Trophoblast cell (in vitro differentiated cells and primary cell): ENCODE results near the gene LPAR1.

ENCODE experiments used
- DNase-seq, 2 donors: peaks; one replicate each; pipeline ENCODE4 v3.0.0-alpha.2; 2016
- H2AFZ ChIP-seq: 2 replicates; pipeline ENCODE4 v1.6.1; 2013; ENCODE audit warnings: low read length, moderate library complexity, mild to moderate bottlenecking; ENCODE audit not compliant: insufficient read depth, poor library complexity
- H2AK5ac ChIP-seq: 2 replicates; pipeline ENCODE4 v1.6.1; 2013; ENCODE audit warnings: mild to moderate bottlenecking, low read length
- H2BK120ac ChIP-seq: 2 replicates; pipeline ENCODE4 v1.6.1; 2013; ENCODE audit warnings: low read length, mild to moderate bottlenecking, moderate library complexity; ENCODE audit not compliant: insufficient read depth, poor library complexity
- H2BK12ac ChIP-seq: 2 replicates; pipeline ENCODE4 v1.6.1; 2013; ENCODE audit warnings: mild to moderate bottlenecking, low read length, moderate library complexity
- H2BK5ac ChIP-seq: 2 replicates; pipeline ENCODE4 v1.6.1; 2013; ENCODE audit warnings: low read length, low read depth, moderate library complexity, mild to moderate bottlenecking; ENCODE audit not compliant: poor library complexity
- H3K14ac ChIP-seq: 2 replicates; pipeline ENCODE4 v1.6.1; 2013; ENCODE audit warnings: mild to moderate bottlenecking, low read length
- H3K18ac ChIP-seq: 2 replicates; pipeline ENCODE4 v1.6.1; 2013; ENCODE audit warnings: mild to moderate bottlenecking, low read length
- H3K23ac ChIP-seq: 2 replicates; pipeline ENCODE4 v1.6.1; 2013; ENCODE audit warnings: low read length
- H3K27ac ChIP-seq: 2 replicates; pipeline ENCODE4 v1.5.1; 2013; ENCODE audit warnings: low read depth, mild to moderate bottlenecking, inconsistent platforms, low read length, moderate library complexity
- H3K27me3 ChIP-seq: 2 replicates; pipeline ENCODE4 v1.6.1; 2013; ENCODE audit warnings: inconsistent platforms, mild to moderate bottlenecking, low read length, moderate library complexity; ENCODE audit not compliant: insufficient read depth
- H3K36me3 ChIP-seq, 2 experiments: 1 replicate in 1 of 2; 2 replicates in 1 of 2; pipeline ENCODE4 v1.6.1; 2013; ENCODE audit warnings: low read length in 2 of 2, mild to moderate bottlenecking in 2 of 2, moderate library complexity in 1 of 2; ENCODE audit not compliant: insufficient read depth in 2 of 2, control insufficient read depth in 1 of 2
- H3K4ac ChIP-seq: 2 replicates; pipeline ENCODE4 v1.6.1; 2013; ENCODE audit warnings: low read depth, mild to moderate bottlenecking, low read length, moderate library complexity
- H3K4me1 ChIP-seq, 2 experiments: 1 replicate in 1 of 2; 2 replicates in 1 of 2; pipeline ENCODE4 v1.6.1; 2013; ENCODE audit warnings: low read length in 2 of 2, mild to moderate bottlenecking in 2 of 2, moderate library complexity in 1 of 2; ENCODE audit not compliant: insufficient read depth in 2 of 2, control insufficient read depth in 1 of 2
- H3K4me2 ChIP-seq: 2 replicates; pipeline ENCODE4 v1.6.1; 2013; ENCODE audit warnings: inconsistent platforms, mild to moderate bottlenecking, low read length, moderate library complexity
- H3K4me3 ChIP-seq: 2 replicates; pipeline ENCODE4 v1.5.1; 2013; ENCODE audit warnings: mild to moderate bottlenecking, low read depth, low read length, inconsistent platforms
- H3K79me1 ChIP-seq: one replicate; pipeline ENCODE4 v1.6.1; 2013; ENCODE audit warnings: low read length
- H3K79me2 ChIP-seq: 2 replicates; pipeline ENCODE4 v1.6.1; 2013; ENCODE audit warnings: low read length, mild to moderate bottlenecking; ENCODE audit not compliant: control insufficient read depth, insufficient read depth, poor library complexity
- H3K9ac ChIP-seq: 2 replicates; pipeline ENCODE4 v1.6.1; 2013; ENCODE audit warnings: mild to moderate bottlenecking, low read length
- H3K9me3 ChIP-seq: 2 replicates; pipeline ENCODE4 v1.6.1; 2013; ENCODE audit warnings: low read depth, mild to moderate bottlenecking, control low read depth, inconsistent platforms, low read length; ENCODE audit not compliant: insufficient read depth
- H4K12ac ChIP-seq: 2 replicates; pipeline ENCODE4 v1.6.1; 2013; ENCODE audit warnings: low read depth, mild to moderate bottlenecking, low read length, moderate library complexity
- H4K8ac ChIP-seq: 2 replicates; pipeline ENCODE4 v1.6.1; 2013; ENCODE audit warnings: low read depth, mild to moderate bottlenecking, low read length, moderate library complexity
- H4K91ac ChIP-seq: one replicate; pipeline ENCODE4 v1.6.1; 2013; ENCODE audit warnings: low read depth, mild to moderate bottlenecking, low read length, moderate library complexity
- WGBS: extraction: QIAGEN DNeasy Blood & Tissue Kit; methylation state at CpG from one replicate; pipeline ENCODE4 v1.1.7; 2013; ENCODE audit warnings: missing lambda C conversion rate; ENCODE audit not compliant: insufficient read length, insufficient coverage; ENCODE audit errors: extremely low coverage; 5-methylcytosine and 5-hydroxymethylcytosine counted together

Gene LPAR1

DNA sequence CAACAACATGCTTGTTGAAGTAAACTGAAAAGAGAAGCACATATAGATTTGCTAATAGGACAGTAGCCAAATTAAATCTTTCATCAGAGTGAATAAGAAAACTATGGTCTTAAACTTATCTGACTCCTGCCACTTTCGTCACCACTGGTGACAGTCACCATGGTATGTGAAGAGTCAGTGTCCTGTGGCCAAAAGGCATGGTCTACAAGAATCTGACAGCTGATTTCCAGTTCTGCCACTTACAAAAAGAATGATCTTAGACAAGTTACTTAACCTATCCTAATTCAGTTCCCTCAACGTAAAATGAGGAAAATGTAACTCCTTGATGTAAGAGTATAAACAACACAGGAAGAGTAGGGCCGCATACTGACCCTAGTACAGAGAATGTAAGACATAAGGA is 102.0 kb downstream of the LPAR1 start:
- no peak overlapping the region for H4K91ac ChIP-seq
- H3K4me1 ChIP-seq = no peaks in the 10 kb centered on the region
- peak; percentile 9 to 11 for DNase-seq
- no peak overlapping the region for H4K12ac ChIP-seq
- no peak overlapping the region for H3K14ac ChIP-seq
- no CpG with 5 or more reads among the region's 3 CpGs for WGBS
- no peak overlapping the region for H4K8ac ChIP-seq
- no peak overlapping the region for H3K4me2 ChIP-seq
- no peak overlapping the region for H2AFZ ChIP-seq
- no peak overlapping the region for H3K4me3 ChIP-seq
- H3K4ac ChIP-seq = no peak overlapping the region
- H2AK5ac ChIP-seq = no peak overlapping the region
- H3K36me3 ChIP-seq = no peaks in the 10 kb centered on the region
- H2BK120ac ChIP-seq = no peak overlapping the region
- no peak overlapping the region for H3K9ac ChIP-seq
- H3K27me3 ChIP-seq = no peaks in the 10 kb centered on the region
- H3K27ac ChIP-seq = no peak overlapping the region
- H2BK5ac ChIP-seq = no peak overlapping the region
- no peaks in the 10 kb centered on the region for H3K79me2 ChIP-seq
- H2BK12ac ChIP-seq = no peak overlapping the region
- no peak overlapping the region for H3K23ac ChIP-seq
- H3K79me1 ChIP-seq = no peaks in the 10 kb centered on the region
- no peaks in the 10 kb centered on the region for H3K9me3 ChIP-seq
- no peak overlapping the region for H3K18ac ChIP-seq

DNA sequence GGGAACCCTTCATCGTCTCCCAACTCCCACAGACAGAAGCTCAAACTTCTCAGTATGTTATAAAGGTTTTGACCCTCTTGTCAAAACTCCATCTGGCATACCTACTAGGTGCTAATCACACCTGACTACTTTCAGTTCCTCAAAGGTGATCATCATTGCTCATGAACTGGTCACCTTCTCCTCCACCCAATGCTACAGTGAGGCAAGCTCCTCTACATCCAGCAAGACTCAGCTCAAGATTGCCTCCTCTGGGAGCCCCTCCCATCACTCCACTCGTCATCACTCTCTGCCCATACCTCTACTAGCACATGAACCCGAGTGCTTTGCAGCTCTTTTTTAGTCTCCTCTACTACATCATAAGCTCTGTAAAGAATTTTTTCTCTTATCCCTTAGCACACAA is 102.4 kb downstream of the LPAR1 start:
- no peak overlapping the region for H2BK5ac ChIP-seq
- DNase-seq = no peak
- H3K27ac ChIP-seq = no peak overlapping the region
- H4K8ac ChIP-seq = no peak overlapping the region
- no CpG with 5 or more reads among the region's 3 CpGs for WGBS
- no peaks in the 10 kb centered on the region for H3K79me2 ChIP-seq
- H3K36me3 ChIP-seq = no peaks in the 10 kb centered on the region
- H3K79me1 ChIP-seq = no peaks in the 10 kb centered on the region
- no peak overlapping the region for H3K9ac ChIP-seq
- no peak overlapping the region for H3K23ac ChIP-seq
- no peak overlapping the region for H4K12ac ChIP-seq
- H4K91ac ChIP-seq = no peak overlapping the region
- H3K27me3 ChIP-seq = no peaks in the 10 kb centered on the region
- H2AFZ ChIP-seq = no peak overlapping the region
- no peak overlapping the region for H3K18ac ChIP-seq
- H3K4me1 ChIP-seq = no peaks in the 10 kb centered on the region
- no peak overlapping the region for H2BK12ac ChIP-seq
- H3K9me3 ChIP-seq = no peaks in the 10 kb centered on the region
- H2BK120ac ChIP-seq = no peak overlapping the region
- H2AK5ac ChIP-seq = no peak overlapping the region
- H3K14ac ChIP-seq = no peak overlapping the region
- H3K4me2 ChIP-seq = no peak overlapping the region
- no peak overlapping the region for H3K4me3 ChIP-seq
- no peak overlapping the region for H3K4ac ChIP-seq

DNA sequence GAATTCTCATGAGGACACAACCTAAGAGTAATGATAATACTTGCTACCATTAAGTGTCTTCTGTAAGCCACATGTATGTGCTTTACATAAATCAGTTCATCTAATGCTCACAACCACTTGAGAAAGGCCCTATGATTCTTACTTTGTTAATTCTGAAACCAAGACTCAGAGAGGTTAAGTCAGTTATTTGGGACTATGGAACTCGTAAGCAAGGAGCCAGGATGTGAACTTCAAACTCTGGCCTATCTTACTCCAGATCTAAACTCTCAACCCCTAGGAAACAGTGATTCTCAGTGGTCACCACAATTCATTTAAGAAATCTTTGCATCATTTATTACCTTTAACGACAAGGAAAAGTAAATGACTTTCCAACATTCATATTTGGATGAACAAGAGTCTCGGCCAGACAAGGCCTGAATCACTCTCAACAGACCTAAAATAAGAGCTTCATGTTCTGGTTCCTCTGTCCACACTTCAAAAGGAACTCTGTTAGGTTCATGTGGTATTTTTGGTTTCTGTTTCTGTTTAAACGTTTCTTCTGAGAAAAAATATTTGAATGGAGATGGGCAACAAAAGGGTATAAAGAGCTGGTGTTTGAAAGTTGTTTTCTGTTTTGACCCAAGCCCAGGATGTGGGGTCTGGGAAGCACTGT is 104.8 kb downstream of the LPAR1 start:
- Histone ChIP-seq H3K4me3 (no peak overlapping the region), H3K4me1 (no peaks in the 10 kb centered on the region), H3K36me3 (no peaks in the 10 kb centered on the region), H4K12ac (no peak overlapping the region), H3K79me2 (no peaks in the 10 kb centered on the region), H3K23ac (no peak overlapping the region), H2BK5ac (no peak overlapping the region), H3K9me3 (no peaks in the 10 kb centered on the region), H3K14ac (no peak overlapping the region), H3K4me2 (no peak overlapping the region), H3K27me3 (no peaks in the 10 kb centered on the region), H4K8ac (no peak overlapping the region), H3K27ac (no peak overlapping the region), H3K4ac (no peak overlapping the region), H3K18ac (no peak overlapping the region), H2AFZ (no peak overlapping the region), H4K91ac (no peak overlapping the region), H2BK120ac (no peak overlapping the region), H3K79me1 (no peaks in the 10 kb centered on the region), H2BK12ac (no peak overlapping the region), H3K9ac (no peak overlapping the region), H2AK5ac (no peak overlapping the region)
- DNase-seq = no peak
- WGBS = no CpG with 5 or more reads among the region's 4 CpGs

DNA sequence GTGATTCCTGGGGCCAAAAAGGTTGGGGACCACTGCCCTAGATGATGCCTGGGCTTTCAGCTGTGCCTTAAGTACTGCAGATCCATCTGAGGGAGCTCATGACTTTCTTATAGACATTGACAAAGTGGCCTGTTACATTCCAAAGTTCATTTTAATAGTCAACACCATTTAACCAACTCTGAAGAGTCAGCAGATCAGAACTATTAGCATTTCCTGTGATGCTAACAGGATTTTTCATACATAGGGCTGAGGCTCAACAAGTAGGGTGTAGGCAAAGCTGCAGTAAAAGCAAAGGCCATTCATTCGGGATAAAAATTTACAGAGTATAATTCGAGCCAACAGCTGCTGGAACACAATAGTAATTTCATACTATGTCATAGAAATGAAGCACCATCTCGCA is 105.4 kb downstream of the LPAR1 start:
- H4K91ac ChIP-seq = no peak overlapping the region
- H3K18ac ChIP-seq = no peak overlapping the region
- H4K12ac ChIP-seq = no peak overlapping the region
- no peak overlapping the region for H3K14ac ChIP-seq
- no peak for DNase-seq
- H3K4ac ChIP-seq = no peak overlapping the region
- H2BK120ac ChIP-seq = no peak overlapping the region
- H4K8ac ChIP-seq = no peak overlapping the region
- H3K4me2 ChIP-seq = no peak overlapping the region
- H3K36me3 ChIP-seq = no peaks in the 10 kb centered on the region
- no peak overlapping the region for H2AFZ ChIP-seq
- no peaks in the 10 kb centered on the region for H3K27me3 ChIP-seq
- no CpG with 5 or more reads among the region's 3 CpGs for WGBS
- no peak overlapping the region for H3K27ac ChIP-seq
- H2BK5ac ChIP-seq = no peak overlapping the region
- H3K9ac ChIP-seq = no peak overlapping the region
- no peak overlapping the region for H3K4me3 ChIP-seq
- no peaks in the 10 kb centered on the region for H3K4me1 ChIP-seq
- no peaks in the 10 kb centered on the region for H3K9me3 ChIP-seq
- H3K23ac ChIP-seq = no peak overlapping the region
- no peak overlapping the region for H2BK12ac ChIP-seq
- H3K79me2 ChIP-seq = no peaks in the 10 kb centered on the region
- H2AK5ac ChIP-seq = no peak overlapping the region
- H3K79me1 ChIP-seq = no peaks in the 10 kb centered on the region
